MM.1S (cell line): ENCODE results near the gene ASGR1.

Experiments
- CTCF ChIP-seq: fragments of 300-600 bp; sonication (generic); IDR thresholded peaks from 2 replicates; pipeline ENCODE4 v1.5.1; 2016; ENCODE audit warnings: antibody characterized with exemption, low read length, mixed read lengths
- EZH2 ChIP-seq: fragments of 300-600 bp; sonication (generic); optimal IDR thresholded peaks from 2 replicates; pipeline ENCODE3; 2017; ENCODE audit warnings: low read depth, mild to moderate bottlenecking, antibody characterized with exemption, low read length, mixed read lengths
- EZH2phosphoT487 ChIP-seq: fragments of 300-600 bp; sonication (generic); IDR thresholded peaks from 2 replicates; pipeline ENCODE4 v1.6.1; 2018; ENCODE audit warnings: antibody characterized with exemption, low read length

- TF ChIP-seq CTCF, result no peak
- TF ChIP-seq EZH2phosphoT487, result no peak
- TF ChIP-seq EZH2, result no peak
Measured at GRCh38 chr17:7133916-7134315, 45.3 kb downstream of the ASGR1 start.
